ENCODE data around the gene KIF26A.

KIF26A gene

GRCh38 chr14:104138098-104138717 lies at the start of gene KIF26A:
Gene KIF26A, plus strand, starts transcription at chr14:104138587. Its CDS starts 136 bp downstream, at chr14:104138723.
- DNase-seq (ENCODE audit: low read depth): no peak

- DNase-seq (ENCODE audit: low read depth): no peak
These were observed 48.2 kb upstream of the KIF26A start for GRCh38 chr14:104090071-104090748.

GRCh38 chr14:104091061-104091926 lies 47.1 kb upstream of the KIF26A start:
- no peak for DNase-seq (ENCODE audit: low read depth)

GRCh38 chr14:104091927-104092771 lies 46.2 kb upstream of the KIF26A start:
- no peak for DNase-seq (ENCODE audit: low read depth)

GRCh38 chr14:104092931-104093365 lies 45.4 kb upstream of the KIF26A start:
- no peak for DNase-seq (ENCODE audit: low read depth)

GRCh38 chr14:104093366-104094055 lies 44.9 kb upstream of the KIF26A start:
- no peak for DNase-seq (ENCODE audit: low read depth)

- DNase-seq (ENCODE audit: low read depth): no peak
These were observed 44.2 kb upstream of the KIF26A start for GRCh38 chr14:104094056-104094708.

GRCh38 chr14:104094709-104095425 lies 43.5 kb upstream of the KIF26A start:
- no peak for DNase-seq (ENCODE audit: low read depth)

- no peak for DNase-seq (ENCODE audit: low read depth)
These were observed 42.7 kb upstream of the KIF26A start for GRCh38 chr14:104095426-104096310.

GRCh38 chr14:104096318-104096717 lies 42.1 kb upstream of the KIF26A start:
- DNase-seq (ENCODE audit: low read depth): no peak

- DNase-seq (ENCODE audit: low read depth): no peak
These were observed 41.4 kb upstream of the KIF26A start for GRCh38 chr14:104096751-104097700.

GRCh38 chr14:104098272-104099095 lies 39.9 kb upstream of the KIF26A start:
- no peak for DNase-seq (ENCODE audit: low read depth)

- DNase-seq (ENCODE audit: low read depth): no peak
These were observed 39.0 kb upstream of the KIF26A start for GRCh38 chr14:104099096-104100041.

GRCh38 chr14:104100171-104101085 lies 38.0 kb upstream of the KIF26A start:
- DNase-seq (ENCODE audit: low read depth): no peak
